Heart left ventricle (tissue), 13 donors: Measurements from ENCODE around the gene SLC6A11.

Source experiments
- CTCF ChIP-seq, 12 donors: fragments of 200-600 bp; sonication (generic) in 4 of 12; IDR thresholded peaks; one replicate each; pipeline versions ENCODE4 v1.5.0 to v1.8.0; 2018 to 2022; ENCODE audit warnings: antibody characterized with exemption in 12 of 12, mild to moderate bottlenecking in 5 of 12
- POLR2A ChIP-seq, 2 donors: fragments of 450-650 bp; IDR thresholded peaks; one replicate each; pipeline ENCODE4 v1.6.1; 2017; ENCODE audit warnings: antibody characterized with exemption in 2 of 2, mild to moderate bottlenecking in 2 of 2, moderate library complexity in 2 of 2
- donor health status: ischemic (EF 13 %, LVEDD 7.1; RV severe dilation, severe dysfunction).
- donor health status: DM: no; HTN: yes; CAD: no.
- donor health status: DM: no; HTN: no; CAD: no.
- donor health status: ischemic (EF 25% LVEDD 6.9; RV normal size, moderate dysfunction).
- donor health status: ischemic (EF 25% LVEDD 5.7; RV mildly dilated, moderate dysfunction).
- donor health status: ischemic (EF 35%, LVEDD 5.7; RV mildly dilated, moderate dysfunction).
- donor health status: nonischemic (EF 11% LVEDD 7.7; RV severe dilation, severe dysfunction).
- donor health status: DM: yes; HTN: yes; CAD: no.
- donor health status: PGD.
- donor health status: ischemic (EF 29% LVEDD 5.4; RV normal size, mild dysfunction).
- donor health status: nonischemic (EF 23%, LVEDD 6.1; RV moderate dilation, normal function).

- TF ChIP-seq CTCF (IDR thresholded peaks at IDR 0.05) (no peak), POLR2A (IDR thresholded peaks at IDR 0.05) (no peak)
Observed at GRCh38 chr3:10774825-10775224, 41.2 kb upstream of the SLC6A11 start.
